ENCODE measurements around the gene PXDN.
"Not testable (repeated sequence)": the region's sequence is repeated elsewhere in the genome, so short reads cannot be mapped to it uniquely, and the experiment has no call there.

PXDN gene

GRCh38 chr2:1738163-1738562 lies 6.2 kb downstream of the PXDN start (continued):
- no peak for TF ChIP-seq PATZ1 (tag by site-specific recombination; IDR thresholded peaks at IDR 0.05)
- TF ChIP-seq ZNF211 (tag by site-specific recombination; IDR thresholded peaks at IDR 0.05; ENCODE audit: low read depth) = no peak
- TF ChIP-seq ZNF843 (tag by site-specific recombination; IDR thresholded peaks at IDR 0.05) = no peak
- TF ChIP-seq ZNF692 (tag by site-specific recombination; IDR thresholded peaks at IDR 0.05) = no peak
- no peak for TF ChIP-seq PBX3 (CRISPR knock-in tag; IDR thresholded peaks at IDR 0.05)
- TF ChIP-seq ZNF776 (tag by site-specific recombination; IDR thresholded peaks at IDR 0.05; ENCODE audit: borderline replicate concordance) = no peak
- no peak for TF ChIP-seq GLI2 (tag by site-specific recombination; IDR thresholded peaks at IDR 0.05; ENCODE audit: borderline replicate concordance, low read depth)

- CTCF ChIA-PET = interaction anchor here (1.5 kb wide), 1 partner anchor 81 kb away, joined by 7 read pairs; no protein-coding TSS in a partner anchor
- TF ChIP-seq INSM2 (tag by site-specific recombination; IDR thresholded peaks at IDR 0.05) = no peak
- TF ChIP-seq ELK4 (IDR thresholded peaks at IDR 0.05; ENCODE audit: borderline replicate concordance, low read depth, low read length) = no peak
- POLR2A ChIA-PET = no interaction called here
- Histone ChIP-seq H3K4me1 (ENCODE audit: control insufficient read depth, insufficient read depth, low read length) (no peaks in the 10 kb centered on the region; the same call in 1 of the 2 replicates), H3K9me3 (ENCODE audit: control insufficient read depth, insufficient read depth, low read depth, low read length) (no peaks in the 10 kb centered on the region), H3K27ac (ENCODE audit: extremely low read depth, low read depth, low read length) (no peak overlapping the region), H3K36me3 (ENCODE audit: control insufficient read depth in 2 of 2, insufficient read depth in 1 of 2, low read length in 2 of 2) (peaks cover 0 to 3% of the 10 kb centered on the region in 2 experiments; a peak in 1 of 3 replicates), H3K4me3 (ENCODE audit: low read depth, low read length) (no peak overlapping the region)
Observed at GRCh38 chr2:1736997-1737480, 7.3 kb downstream of the PXDN start.

GRCh38 chr2:1736045-1736444 lies 8.3 kb downstream of the PXDN start:
- no peaks in the 10 kb centered on the region for H3K9me3 ChIP-seq (ENCODE audit: control insufficient read depth, insufficient read depth, low read depth, low read length)
- ChIA-PET POLR2A (interaction anchor here (0.5 kb wide), 1 partner anchor 1334 kb away, joined by 4 read pairs; no protein-coding TSS in a partner anchor), CTCF (interaction anchor here (0.5 to 1.5 kb wide), 2 partner anchors 15 to 17 kb away, joined by 3 to 5 read pairs; no protein-coding TSS in a partner anchor)
- no peak overlapping the region for H3K27ac ChIP-seq (ENCODE audit: extremely low read depth, low read depth, low read length)
- no peaks in the 10 kb centered on the region; the same call in 1 of the 2 replicates for H3K4me1 ChIP-seq (ENCODE audit: control insufficient read depth, insufficient read depth, low read length)
- H3K4me3 ChIP-seq (ENCODE audit: low read depth, low read length) = no peak overlapping the region
- TF ChIP-seq ZNF214 (tag by site-specific recombination; IDR thresholded peaks at IDR 0.05; ENCODE audit: borderline replicate concordance) = no peak
- no peaks in the 10 kb centered on the region for H3K36me3 ChIP-seq (ENCODE audit: control insufficient read depth in 2 of 2, insufficient read depth in 1 of 2, low read length in 2 of 2)

GRCh38 chr2:1733298-1733697 lies 11.0 kb downstream of the PXDN start:
- POLR2A ChIA-PET; H3K4me3 ChIP-seq (ENCODE audit: low read depth, low read length); H3K9me3 ChIP-seq (ENCODE audit: control insufficient read depth, insufficient read depth, low read depth, low read length); H3K27ac ChIP-seq (ENCODE audit: extremely low read depth, low read depth, low read length); H3K36me3 ChIP-seq (ENCODE audit: control insufficient read depth in 2 of 2, insufficient read depth in 1 of 2, low read length in 2 of 2): not testable (repeated sequence)
- CTCF ChIA-PET = interaction anchor here (1.0 kb wide), 1 partner anchor 18 kb away, joined by 4 read pairs; no protein-coding TSS in a partner anchor
- peaks cover 13% of the 10 kb centered on the region for H3K4me1 ChIP-seq (ENCODE audit: control insufficient read depth, insufficient read depth, low read length)

Measured in HEK293 (cell line).